ENCODE data around the gene C8B. TPM values are rescaled to one million over a fixed set of nuclear protein-coding genes. Genes with fewer than 3 reads are reported as not detected.

The C8B gene
- total and polyA plus RNA-seq, 7 experiments from 2014 or later, result not detected

GRCh38 chr1:57003398-57004139 lies 37.8 kb upstream of the C8B start:
- no peaks in the 10 kb centered on the region for H3K36me3 ChIP-seq (ENCODE audit: control insufficient read depth in 2 of 3, insufficient read depth in 3 of 3, low read length in 3 of 3)
- H3K27ac ChIP-seq (ENCODE audit: low read depth, low read length), result no peak overlapping the region
- intact Hi-C loops (cut with micrococcal nuclease), result no loop called here
- no peak overlapping the region for H3K4me3 Mint-ChIP-seq
- no peak for ATAC-seq
- peaks cover 0 to 11% (median 4%) of the 10 kb centered on the region in 5 donors for H3K27me3 Mint-ChIP-seq
- no peaks in the 10 kb centered on the region for H3K27me3 ChIP-seq (ENCODE audit: control insufficient read depth in 2 of 2, insufficient read depth in 2 of 2, low read length in 2 of 2)
- no peak overlapping the region for H3K4me3 ChIP-seq (ENCODE audit: low read length)
- POLR2A ChIA-PET, result no interaction called here
- H3K9me3 ChIP-seq (ENCODE audit: control insufficient read depth in 2 of 3, low read length in 3 of 3), result no peaks in the 10 kb centered on the region
- no peaks in the 10 kb centered on the region for H3K4me1 Mint-ChIP-seq
- DNase-seq, result no peak
- no peaks in the 10 kb centered on the region for H3K4me1 ChIP-seq (ENCODE audit: control insufficient read depth in 2 of 2, insufficient read depth in 2 of 2, low read length in 2 of 2)
- H3K36me3 Mint-ChIP-seq, result no peaks in the 10 kb centered on the region
- H3K27ac Mint-ChIP-seq, result no peak overlapping the region
- CTCF ChIA-PET, result no interaction called here
- peaks cover 0 to 5% (median 0%) of the 10 kb centered on the region in 11 donors for H3K9me3 Mint-ChIP-seq

GRCh38 chr1:56995414-56996100 lies 29.7 kb upstream of the C8B start:
- no peak overlapping the region for H3K4me3 Mint-ChIP-seq
- no peak overlapping the region for H3K27ac Mint-ChIP-seq
- H3K4me1 Mint-ChIP-seq, result no peaks in the 10 kb centered on the region
- Histone ChIP-seq H3K27me3 (ENCODE audit: control insufficient read depth in 2 of 2, insufficient read depth in 2 of 2, low read length in 2 of 2) (no peaks in the 10 kb centered on the region), H3K36me3 (ENCODE audit: control insufficient read depth in 2 of 3, insufficient read depth in 3 of 3, low read length in 3 of 3) (no peaks in the 10 kb centered on the region), H3K4me1 (ENCODE audit: control insufficient read depth in 2 of 2, insufficient read depth in 2 of 2, low read length in 2 of 2) (no peaks in the 10 kb centered on the region), H3K4me3 (ENCODE audit: low read length) (no peak overlapping the region), H3K9me3 (ENCODE audit: control insufficient read depth in 2 of 3, low read length in 3 of 3) (no peaks in the 10 kb centered on the region), H3K27ac (ENCODE audit: low read depth, low read length) (no peak overlapping the region)
- POLR2A ChIA-PET, result no interaction called here
- intact Hi-C loops (cut with micrococcal nuclease), result no loop called here
- DNase-seq (no peak), ATAC-seq (no peak)
- H3K27me3 Mint-ChIP-seq, result peaks cover 0 to 25% (median 14%) of the 10 kb centered on the region in 5 donors
- CTCF ChIA-PET, result no interaction called here
- H3K9me3 Mint-ChIP-seq, result peaks cover 0 to 3% (median 0%) of the 10 kb centered on the region in 11 donors
- H3K36me3 Mint-ChIP-seq, result no peaks in the 10 kb centered on the region

GRCh38 chr1:56993475-56993874 lies 27.7 kb upstream of the C8B start:
- CTCF ChIA-PET, result no interaction called here
- H3K36me3 ChIP-seq (ENCODE audit: control insufficient read depth in 2 of 3, insufficient read depth in 3 of 3, low read length in 3 of 3), result no peaks in the 10 kb centered on the region
- no peaks in the 10 kb centered on the region for H3K27me3 ChIP-seq (ENCODE audit: control insufficient read depth in 2 of 2, insufficient read depth in 2 of 2, low read length in 2 of 2)
- H3K4me3 ChIP-seq (ENCODE audit: low read length), result no peak overlapping the region
- Mint-ChIP-seq H3K4me1 (no peaks in the 10 kb centered on the region), H3K27me3 (peaks cover 0 to 22% (median 17%) of the 10 kb centered on the region in 5 donors), H3K4me3 (no peak overlapping the region), H3K36me3 (no peaks in the 10 kb centered on the region), H3K9me3 (peaks cover 0 to 4% (median 0%) of the 10 kb centered on the region in 11 donors), H3K27ac (no peak overlapping the region)
- POLR2A ChIA-PET, result no interaction called here
- no peak overlapping the region for H3K27ac ChIP-seq (ENCODE audit: low read depth, low read length)
- ATAC-seq (no peak), DNase-seq (no peak)
- no peaks in the 10 kb centered on the region for H3K9me3 ChIP-seq (ENCODE audit: control insufficient read depth in 2 of 3, low read length in 3 of 3)
- H3K4me1 ChIP-seq (ENCODE audit: control insufficient read depth in 2 of 2, insufficient read depth in 2 of 2, low read length in 2 of 2), result no peaks in the 10 kb centered on the region
- intact Hi-C loops (cut with micrococcal nuclease), result no loop called here

- peaks cover 0 to 22% (median 17%) of the 10 kb centered on the region in 5 donors for H3K27me3 Mint-ChIP-seq
These were observed 26.7 kb upstream of the C8B start for GRCh38 chr1:56992318-56993125.

DNA sequence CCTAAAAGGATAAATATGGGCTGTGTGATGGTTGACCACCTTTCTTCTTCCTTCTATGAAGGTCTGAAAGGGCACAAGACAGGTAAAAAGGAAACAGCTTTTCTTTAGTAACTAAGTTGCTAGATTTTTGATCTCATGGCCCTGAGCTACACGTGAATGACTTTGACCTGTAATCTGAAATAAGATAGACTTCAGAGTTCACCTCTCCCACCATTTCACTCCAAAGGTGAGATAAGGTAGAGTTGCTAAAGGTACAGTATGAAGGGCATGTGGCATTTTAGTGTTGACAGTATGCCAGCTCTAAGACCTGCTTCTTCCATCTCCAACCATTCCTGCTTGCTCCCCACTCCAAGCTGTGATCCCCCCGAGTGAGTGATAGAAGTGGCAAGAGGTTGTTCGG lies 25.8 kb upstream of the C8B start:
- no peaks in the 10 kb centered on the region for H3K36me3 Mint-ChIP-seq
- peaks cover 0 to 4% (median 0%) of the 10 kb centered on the region in 11 donors for H3K9me3 Mint-ChIP-seq
- DNase-seq, result no peak
- ATAC-seq, result no peak
- ChIA-PET CTCF (no interaction called here), POLR2A (no interaction called here)
- Histone ChIP-seq H3K9me3 (ENCODE audit: control insufficient read depth in 2 of 3, low read length in 3 of 3) (no peaks in the 10 kb centered on the region), H3K27me3 (ENCODE audit: control insufficient read depth in 2 of 2, insufficient read depth in 2 of 2, low read length in 2 of 2) (no peaks in the 10 kb centered on the region), H3K27ac (ENCODE audit: low read depth, low read length) (no peak overlapping the region), H3K4me3 (ENCODE audit: low read length) (no peak overlapping the region), H3K4me1 (ENCODE audit: control insufficient read depth in 2 of 2, insufficient read depth in 2 of 2, low read length in 2 of 2) (no peaks in the 10 kb centered on the region), H3K36me3 (ENCODE audit: control insufficient read depth in 2 of 3, insufficient read depth in 3 of 3, low read length in 3 of 3) (no peaks in the 10 kb centered on the region)
- intact Hi-C loops (cut with micrococcal nuclease), result no loop called here
- H3K4me3 Mint-ChIP-seq, result no peak overlapping the region
- H3K4me1 Mint-ChIP-seq, result no peaks in the 10 kb centered on the region
- H3K27ac Mint-ChIP-seq, result no peak overlapping the region
- peaks cover 0 to 22% (median 17%) of the 10 kb centered on the region in 5 donors for H3K27me3 Mint-ChIP-seq

More at GRCh38 chr1:56992318-56993125, 26.7 kb upstream of the C8B start:
- H3K9me3 Mint-ChIP-seq, result peaks cover 0 to 4% (median 0%) of the 10 kb centered on the region in 11 donors
- POLR2A ChIA-PET, result no interaction called here
- H3K27ac Mint-ChIP-seq, result no peak overlapping the region
- no peak overlapping the region for H3K4me3 ChIP-seq (ENCODE audit: low read length)
- no peaks in the 10 kb centered on the region for H3K4me1 ChIP-seq (ENCODE audit: control insufficient read depth in 2 of 2, insufficient read depth in 2 of 2, low read length in 2 of 2)
- H3K4me1 Mint-ChIP-seq, result no peaks in the 10 kb centered on the region
- no peak overlapping the region for H3K4me3 Mint-ChIP-seq
- H3K27ac ChIP-seq (ENCODE audit: low read depth, low read length), result no peak overlapping the region
- intact Hi-C loops (cut with micrococcal nuclease), result no loop called here
- ATAC-seq (no peak), DNase-seq (no peak)
- no peaks in the 10 kb centered on the region for H3K36me3 Mint-ChIP-seq
- H3K36me3 ChIP-seq (ENCODE audit: control insufficient read depth in 2 of 3, insufficient read depth in 3 of 3, low read length in 3 of 3), result no peaks in the 10 kb centered on the region
- H3K9me3 ChIP-seq (ENCODE audit: control insufficient read depth in 2 of 3, low read length in 3 of 3), result no peaks in the 10 kb centered on the region
- CTCF ChIA-PET, result no interaction called here
- H3K27me3 ChIP-seq (ENCODE audit: control insufficient read depth in 2 of 2, insufficient read depth in 2 of 2, low read length in 2 of 2), result no peaks in the 10 kb centered on the region

GRCh38 chr1:56986397-56986796 lies 20.6 kb upstream of the C8B start:
- H3K27ac ChIP-seq (ENCODE audit: low read depth, low read length), result no peak overlapping the region
- H3K36me3 ChIP-seq (ENCODE audit: control insufficient read depth in 2 of 3, insufficient read depth in 3 of 3, low read length in 3 of 3), result no peaks in the 10 kb centered on the region
- ChIA-PET CTCF (no interaction called here), POLR2A (no interaction called here)
- H3K27me3 ChIP-seq (ENCODE audit: control insufficient read depth in 2 of 2, insufficient read depth in 2 of 2, low read length in 2 of 2), result no peaks in the 10 kb centered on the region
- no peak overlapping the region for H3K4me3 ChIP-seq (ENCODE audit: low read length)
- DNase-seq (no peak), ATAC-seq (no peak)
- H3K9me3 Mint-ChIP-seq, result peaks cover 0 to 4% (median 0%) of the 10 kb centered on the region in 11 donors
- no peaks in the 10 kb centered on the region for H3K4me1 ChIP-seq (ENCODE audit: control insufficient read depth in 2 of 2, insufficient read depth in 2 of 2, low read length in 2 of 2)
- H3K4me1 Mint-ChIP-seq, result no peaks in the 10 kb centered on the region
- H3K27me3 Mint-ChIP-seq, result peaks cover 0 to 18% (median 9%) of the 10 kb centered on the region in 5 donors
- no peak overlapping the region for H3K4me3 Mint-ChIP-seq
- no peaks in the 10 kb centered on the region for H3K36me3 Mint-ChIP-seq
- no peak overlapping the region for H3K27ac Mint-ChIP-seq
- intact Hi-C loops (cut with micrococcal nuclease), result no loop called here
- no peaks in the 10 kb centered on the region for H3K9me3 ChIP-seq (ENCODE audit: control insufficient read depth in 2 of 3, low read length in 3 of 3)

All from naive thymus-derived CD4-positive, alpha-beta T cell (primary cell).